Stimulated activated CD8-positive, alpha-beta memory T cell treated with anti-CD3 and anti-CD28 coated beads, Interleukin-15, amount 100 ng/mL, for 48 hours (primary cell): ENCODE measurements around the gene LAT.
"Not testable (repeated sequence)": the region's sequence is repeated elsewhere in the genome, so short reads cannot be mapped to it uniquely, and the experiment has no call there.

ENCODE experiments used
- DNase-seq, 2 donors: peaks; one replicate each; pipeline ENCODE4 v3.0.0-alpha.2; 2020; ENCODE audit warnings: low read depth in 2 of 2

The LAT gene

DNA sequence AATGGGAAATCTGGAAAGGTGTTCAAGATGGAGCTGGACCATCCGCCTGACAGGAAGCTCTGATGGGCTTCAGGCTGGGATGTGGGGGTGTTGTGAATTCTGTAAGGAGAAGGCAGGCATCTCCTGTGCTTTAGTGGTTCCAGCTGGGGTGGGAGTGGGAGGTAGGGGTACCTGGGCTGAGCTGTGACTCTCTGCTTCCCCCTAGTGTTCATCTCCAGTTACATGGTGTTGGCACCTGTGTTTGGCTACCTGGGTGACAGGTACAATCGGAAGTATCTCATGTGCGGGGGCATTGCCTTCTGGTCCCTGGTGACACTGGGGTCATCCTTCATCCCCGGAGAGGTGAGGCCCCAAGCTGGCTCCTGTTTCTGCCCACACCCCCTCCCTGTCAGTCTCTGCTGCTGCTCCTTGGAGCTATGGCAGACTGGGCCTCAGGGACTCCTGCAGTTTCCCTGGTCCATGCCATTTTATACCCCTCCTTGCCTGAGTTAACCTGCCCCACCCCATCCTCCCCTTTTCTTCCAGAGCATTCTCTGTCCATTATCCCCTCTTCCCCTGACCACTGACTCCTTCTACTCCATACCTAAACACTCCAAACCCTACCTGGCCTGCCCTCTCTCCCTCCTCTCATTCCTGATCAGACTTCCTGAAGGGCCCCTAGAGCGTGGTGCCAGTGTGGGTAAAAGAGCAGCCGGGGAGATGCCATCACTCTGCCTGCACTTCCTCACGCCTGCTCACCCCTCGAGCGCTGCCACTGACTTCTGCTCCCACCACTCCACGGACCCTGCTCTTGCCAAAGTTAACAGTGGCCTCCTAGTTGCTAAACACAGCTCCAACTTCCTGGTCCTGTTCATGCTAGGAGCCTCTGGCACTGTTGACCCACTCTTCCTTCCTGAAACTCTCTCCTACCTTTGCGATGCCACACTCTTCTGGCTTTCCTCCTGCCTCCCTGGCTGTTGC is 6.9 kb upstream of the LAT start:
- DNase-seq, result no peak

DNA sequence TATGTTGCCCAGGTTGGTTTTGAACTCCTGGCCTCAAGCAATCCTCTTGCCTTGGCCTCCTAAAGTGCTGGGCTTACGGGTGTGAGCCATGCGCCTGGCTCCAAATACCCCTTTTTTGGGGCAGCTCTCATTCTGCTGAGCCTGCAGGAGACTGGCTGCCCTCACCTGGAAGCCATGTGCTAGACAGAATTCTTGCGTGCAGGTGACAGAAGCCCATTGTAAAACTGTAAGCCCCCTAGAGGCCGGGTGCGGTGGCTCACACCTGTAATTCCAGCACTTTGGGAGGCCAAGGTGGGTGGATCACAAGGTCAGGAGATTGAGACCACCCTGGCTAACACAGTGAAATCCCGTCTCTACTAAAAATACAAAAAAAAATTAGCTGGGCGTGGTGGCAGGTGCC is 4.5 kb upstream of the LAT start:
- DNase-seq, result not testable (repeated sequence)

DNA sequence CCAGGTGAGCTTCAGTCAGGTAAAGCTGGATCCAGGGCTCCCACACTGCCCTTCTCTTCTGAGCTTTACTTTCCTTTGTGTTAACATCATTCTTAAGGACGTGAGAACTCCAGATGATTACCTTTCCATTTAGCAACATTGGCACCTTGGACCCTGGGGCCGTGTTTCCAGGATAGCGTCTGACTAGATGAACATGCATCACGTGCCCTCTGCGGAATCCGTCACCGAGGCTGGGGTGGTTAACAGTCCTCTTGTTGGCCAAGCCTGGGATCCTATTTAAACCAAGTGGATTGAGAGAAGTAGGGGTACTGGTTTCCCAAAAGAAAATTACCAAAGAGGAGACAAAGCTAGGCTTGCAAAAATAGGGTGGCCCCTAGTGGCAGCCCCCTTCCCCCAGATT is 3.9 kb upstream of the LAT start:
- no peak for DNase-seq

DNA sequence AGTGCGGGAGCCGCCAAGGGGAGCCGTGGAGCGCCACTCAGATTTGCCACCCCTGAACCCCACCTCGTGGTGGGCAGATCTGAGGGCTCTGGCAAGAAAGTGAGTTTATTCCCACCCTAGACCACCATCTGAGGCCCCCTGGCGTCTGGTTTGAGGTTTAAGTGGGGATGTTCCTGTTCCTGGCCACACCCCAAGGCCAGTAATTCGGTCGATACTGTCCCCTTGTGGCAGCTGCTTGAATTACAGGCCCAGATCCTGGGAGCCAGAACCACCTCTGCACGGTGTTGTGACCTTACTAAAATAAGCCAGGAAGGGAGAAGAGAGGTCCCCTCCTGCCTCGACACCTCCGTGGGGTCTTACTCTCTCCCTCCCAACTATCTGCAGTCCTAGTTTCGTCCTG is 3.3 kb upstream of the LAT start:
- DNase-seq, result no peak

DNA sequence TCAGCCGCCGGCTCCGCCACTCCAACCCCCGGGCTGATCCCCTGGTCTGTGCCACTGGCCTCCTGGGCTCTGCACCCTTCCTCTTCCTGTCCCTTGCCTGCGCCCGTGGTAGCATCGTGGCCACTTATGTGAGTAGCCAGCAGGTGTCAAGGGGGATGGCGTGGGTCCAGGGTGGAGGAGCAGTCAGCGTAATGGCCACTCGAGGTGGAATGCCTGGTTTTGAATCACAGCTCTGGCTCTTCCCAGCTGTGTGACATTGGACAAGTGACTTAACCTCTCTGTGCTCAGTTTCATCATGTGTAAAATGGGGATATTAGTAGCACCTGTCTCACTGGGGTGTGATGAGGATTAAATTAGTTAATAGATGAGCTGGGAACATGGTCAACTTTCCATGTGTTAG is 2.4 kb upstream of the LAT start:
- DNase-seq, result no peak

DNA sequence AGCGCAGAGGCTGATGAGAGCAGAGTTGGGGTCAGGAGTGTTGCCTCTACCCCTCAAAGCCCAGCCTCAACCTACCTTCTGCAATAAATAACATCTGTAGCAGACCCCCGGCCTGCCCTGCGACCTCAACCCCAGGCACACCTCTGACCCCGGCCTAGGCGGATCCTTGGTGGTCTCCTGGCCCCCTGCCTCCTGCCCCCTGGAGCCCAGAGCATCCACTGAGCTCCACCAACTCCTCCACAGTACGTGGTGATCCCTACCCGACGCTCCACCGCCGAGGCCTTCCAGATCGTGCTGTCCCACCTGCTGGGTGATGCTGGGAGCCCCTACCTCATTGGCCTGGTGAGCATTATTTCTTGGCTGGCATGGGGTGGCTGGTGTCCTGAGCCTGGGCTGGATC is 1.9 kb upstream of the LAT start:
- no peak for DNase-seq

DNA sequence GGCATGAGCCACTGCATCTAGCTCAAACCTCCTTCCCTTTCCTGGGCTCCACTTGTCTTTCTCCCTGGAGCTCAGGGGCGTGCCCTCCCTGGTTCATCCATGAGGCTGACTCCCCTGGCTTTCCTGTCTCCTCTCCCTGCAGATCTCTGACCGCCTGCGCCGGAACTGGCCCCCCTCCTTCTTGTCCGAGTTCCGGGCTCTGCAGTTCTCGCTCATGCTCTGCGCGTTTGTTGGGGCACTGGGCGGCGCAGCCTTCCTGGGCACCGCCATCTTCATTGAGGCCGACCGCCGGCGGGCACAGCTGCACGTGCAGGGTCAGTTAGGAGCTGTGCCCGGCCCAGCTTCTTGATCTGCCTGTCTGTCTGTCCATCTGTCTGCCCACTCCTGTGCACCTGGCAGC is 1.2 kb upstream of the LAT start:
- no peak for DNase-seq

DNA sequence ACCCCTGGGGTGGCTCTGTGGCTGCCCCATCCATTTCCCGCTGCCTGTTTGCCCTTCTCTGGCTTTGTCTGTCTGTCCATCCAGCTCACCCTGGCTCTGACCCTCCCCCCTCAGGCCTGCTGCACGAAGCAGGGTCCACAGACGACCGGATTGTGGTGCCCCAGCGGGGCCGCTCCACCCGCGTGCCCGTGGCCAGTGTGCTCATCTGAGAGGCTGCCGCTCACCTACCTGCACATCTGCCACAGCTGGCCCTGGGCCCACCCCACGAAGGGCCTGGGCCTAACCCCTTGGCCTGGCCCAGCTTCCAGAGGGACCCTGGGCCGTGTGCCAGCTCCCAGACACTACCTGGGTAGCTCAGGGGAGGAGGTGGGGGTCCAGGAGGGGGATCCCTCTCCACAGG is 761 bp upstream of the LAT start:
- no peak for DNase-seq

DNA sequence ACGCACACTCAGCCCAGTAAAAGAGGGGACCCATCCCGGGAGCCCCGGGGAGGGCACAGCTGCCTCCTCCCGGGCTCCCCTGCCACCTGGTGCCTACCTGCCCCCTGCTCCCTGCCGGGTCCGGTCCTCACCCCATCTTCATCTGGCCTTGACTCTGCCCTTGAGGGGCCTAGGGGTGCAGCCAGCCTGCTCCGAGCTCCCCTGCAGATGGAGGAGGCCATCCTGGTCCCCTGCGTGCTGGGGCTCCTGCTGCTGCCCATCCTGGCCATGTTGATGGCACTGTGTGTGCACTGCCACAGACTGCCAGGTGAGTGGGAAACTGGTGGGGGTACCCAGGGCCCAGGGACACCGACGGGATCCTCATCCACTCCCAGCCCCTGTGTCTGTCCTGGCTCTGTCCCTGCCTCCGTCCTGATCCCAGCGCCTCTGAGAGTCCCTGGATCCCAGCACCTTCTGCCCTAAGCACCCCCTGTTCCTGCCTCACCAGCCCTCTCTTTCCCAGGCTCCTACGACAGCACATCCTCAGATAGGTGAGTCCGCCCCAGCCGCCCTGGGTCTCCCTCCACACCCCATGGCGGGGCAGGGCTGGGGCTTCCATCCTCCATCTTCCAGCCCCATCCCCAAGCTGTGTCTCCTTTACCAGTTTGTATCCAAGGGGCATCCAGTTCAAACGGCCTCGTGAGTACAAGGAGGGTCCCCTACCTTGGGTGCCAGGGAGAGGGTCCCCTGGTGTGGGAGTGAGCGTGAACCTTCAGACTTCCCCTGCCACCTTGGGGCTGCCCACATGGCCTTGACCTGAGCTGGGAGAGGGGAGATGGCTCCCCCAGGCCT is 574 bp downstream of the LAT start:
- no peak for DNase-seq

DNA sequence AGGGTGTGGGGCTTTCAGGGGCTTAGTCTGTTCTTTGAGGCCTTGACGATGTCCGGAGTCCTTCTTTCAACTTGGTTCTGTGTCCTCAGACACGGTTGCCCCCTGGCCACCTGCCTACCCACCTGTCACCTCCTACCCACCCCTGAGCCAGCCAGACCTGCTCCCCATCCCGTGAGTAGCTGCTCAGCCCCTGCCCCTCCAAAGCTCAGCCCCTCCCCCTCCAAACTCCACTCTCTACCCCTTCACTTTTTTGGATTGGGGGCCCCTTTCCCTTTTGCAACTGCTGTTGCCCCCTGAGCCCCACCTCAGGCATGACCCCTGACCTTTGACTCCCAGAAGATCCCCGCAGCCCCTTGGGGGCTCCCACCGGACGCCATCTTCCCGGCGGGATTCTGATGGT is 1.2 kb downstream of the LAT start:
- no peak for DNase-seq

DNA sequence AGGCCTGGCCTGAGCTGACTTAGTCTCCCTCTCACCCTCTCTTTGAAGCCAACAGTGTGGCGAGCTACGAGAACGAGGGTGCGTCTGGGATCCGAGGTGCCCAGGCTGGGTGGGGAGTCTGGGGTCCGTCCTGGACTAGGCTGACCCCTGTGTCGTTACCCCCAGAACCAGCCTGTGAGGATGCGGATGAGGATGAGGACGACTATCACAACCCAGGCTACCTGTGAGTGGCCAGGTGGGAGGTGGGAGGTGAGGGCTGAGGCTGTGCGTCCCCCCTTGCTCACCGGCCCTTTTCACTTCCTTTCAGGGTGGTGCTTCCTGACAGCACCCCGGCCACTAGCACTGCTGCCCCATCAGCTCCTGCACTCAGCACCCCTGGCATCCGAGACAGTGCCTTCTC is 1.6 kb downstream of the LAT start:
- no peak for DNase-seq

DNA sequence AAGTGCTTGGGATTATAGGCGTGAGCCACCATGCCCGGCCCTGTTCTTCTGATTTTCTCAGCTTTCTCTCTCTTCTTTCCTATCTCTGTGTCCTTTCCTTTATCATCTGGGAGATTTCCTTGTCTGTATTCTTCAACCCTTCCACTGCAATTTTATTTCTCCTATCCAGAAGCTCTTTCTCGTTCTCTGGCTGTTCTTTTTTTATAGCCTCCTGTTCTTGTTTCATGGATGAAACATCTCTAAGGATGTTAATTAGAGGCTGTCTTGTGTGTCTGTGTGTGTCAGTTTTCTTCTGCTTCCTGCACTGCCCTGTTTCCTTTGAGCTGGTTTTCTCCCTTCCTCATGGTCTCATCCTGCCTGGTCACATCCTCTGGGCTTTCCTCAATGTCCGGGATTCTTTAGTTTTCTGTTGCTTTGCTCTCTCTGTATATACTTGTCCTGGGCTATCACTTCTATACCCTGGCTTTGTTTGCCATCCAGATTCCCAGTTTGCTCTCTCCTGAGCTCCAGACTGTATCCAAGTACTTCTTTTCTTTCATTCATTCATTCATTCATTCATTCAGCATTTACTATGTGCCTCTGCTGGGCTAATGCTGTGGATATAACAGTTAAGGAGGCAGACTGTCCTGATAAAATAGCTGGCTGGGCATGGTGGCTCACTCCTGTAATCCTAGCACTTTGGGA is 2.5 kb downstream of the LAT start:
- DNase-seq, result no peak

DNA sequence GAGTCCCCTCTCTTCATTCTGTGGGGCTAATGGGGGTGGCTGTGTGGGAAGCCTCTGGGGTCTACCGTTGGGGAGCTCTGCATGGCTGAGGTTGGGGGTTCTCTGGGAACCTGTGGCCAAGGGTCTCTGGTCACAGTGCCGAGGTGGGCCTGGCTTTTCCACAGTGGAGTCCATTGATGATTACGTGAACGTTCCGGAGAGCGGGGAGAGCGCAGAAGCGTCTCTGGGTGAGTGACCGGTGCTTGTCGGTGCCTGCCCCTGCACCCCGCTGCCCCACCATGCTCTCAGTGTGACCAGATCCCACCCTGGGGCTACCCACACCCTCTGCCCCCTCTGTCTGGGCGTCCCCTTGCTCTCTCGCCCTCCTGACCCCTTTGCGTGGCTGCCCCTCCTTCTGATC is 4.5 kb downstream of the LAT start:
- no peak for DNase-seq

DNA sequence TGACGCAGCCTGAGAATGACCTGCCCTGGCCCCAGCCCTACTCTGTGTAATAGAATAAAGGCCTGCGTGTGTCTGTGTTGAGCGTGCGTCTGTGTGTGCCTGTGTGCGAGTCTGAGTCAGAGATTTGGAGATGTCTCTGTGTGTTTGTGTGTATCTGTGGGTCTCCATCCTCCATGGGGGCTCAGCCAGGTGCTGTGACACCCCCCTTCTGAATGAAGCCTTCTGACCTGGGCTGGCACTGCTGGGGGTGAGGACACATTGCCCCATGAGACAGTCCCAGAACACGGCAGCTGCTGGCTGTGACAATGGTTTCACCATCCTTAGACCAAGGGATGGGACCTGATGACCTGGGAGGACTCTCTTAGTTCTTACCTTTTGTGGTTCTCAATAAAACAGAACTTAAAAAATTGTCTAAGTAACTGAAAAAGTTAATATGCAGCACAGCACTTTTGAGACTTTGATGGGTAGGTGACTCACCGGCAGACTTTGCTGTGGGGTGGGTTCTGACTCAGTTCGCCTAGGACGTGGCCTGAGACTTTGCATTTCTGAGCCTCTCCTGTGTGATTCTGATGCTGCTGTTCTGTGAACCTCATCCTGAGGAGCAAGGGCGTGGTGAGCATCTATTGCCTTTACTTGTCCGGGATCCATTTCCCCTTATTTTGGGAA is 5.7 kb downstream of the LAT start:
- DNase-seq, result peak in 1 of 2 donors; percentile 65

DNA sequence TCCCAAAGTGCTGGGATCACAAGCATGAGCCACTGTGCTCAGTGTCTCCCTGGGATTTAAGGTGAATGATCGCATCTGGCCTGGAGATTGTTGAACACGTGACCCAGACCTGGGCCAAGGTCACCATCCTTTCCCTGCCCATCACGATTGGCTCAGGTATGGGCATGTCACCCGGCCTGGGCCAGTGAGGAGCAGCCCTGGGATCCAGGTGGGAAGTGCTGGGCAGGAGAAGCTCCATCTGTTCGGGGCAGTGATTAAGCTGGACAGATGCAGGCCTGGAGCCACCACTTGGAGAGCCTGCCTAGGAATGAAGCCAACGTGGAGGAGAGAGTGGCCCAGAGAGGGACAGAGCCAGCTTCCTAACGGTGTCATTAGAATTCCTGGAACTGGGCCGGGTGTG is 6.8 kb downstream of the LAT start:
- DNase-seq, result no peak

DNA sequence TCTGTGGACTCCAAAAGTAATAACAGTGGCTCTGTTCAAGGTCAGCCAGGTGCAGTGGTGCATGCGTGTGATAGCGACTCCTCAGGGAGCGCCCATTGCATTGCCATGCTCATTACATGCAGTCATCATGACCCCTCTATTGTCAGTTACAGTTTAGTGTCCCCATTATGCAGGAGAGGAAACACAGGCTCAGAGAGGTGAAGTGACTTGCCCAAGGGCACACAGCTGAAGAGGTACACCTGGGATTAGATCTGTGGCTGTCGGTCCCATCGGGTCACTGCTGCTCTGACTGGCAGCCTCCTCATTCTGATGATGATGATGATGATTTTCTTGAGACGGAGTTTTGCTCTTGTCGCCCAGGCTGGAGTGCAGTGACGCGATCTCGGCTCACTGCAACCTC is 7.6 kb downstream of the LAT start:
- no peak for DNase-seq

DNA sequence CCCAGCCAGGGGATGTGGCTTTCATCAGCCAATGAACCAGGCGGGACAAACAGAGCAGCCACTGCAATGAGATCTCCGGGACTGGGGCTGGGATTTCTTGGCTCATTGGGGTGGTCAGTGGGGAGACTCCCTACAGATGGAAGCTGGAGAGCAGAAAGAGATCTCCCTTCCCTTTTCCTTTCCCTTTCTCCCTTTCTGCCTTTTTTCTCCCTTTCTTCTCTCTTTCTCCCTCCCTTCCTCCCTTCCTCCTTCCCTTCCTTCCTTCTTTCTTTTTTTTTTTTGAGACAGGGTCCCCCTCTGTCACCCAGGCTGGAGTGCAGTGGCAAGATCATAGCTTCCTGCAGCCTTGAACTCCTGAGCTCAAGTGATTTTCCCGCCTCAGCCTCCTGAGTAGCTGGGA is 14.0 kb downstream of the LAT start:
- DNase-seq, result no peak

DNA sequence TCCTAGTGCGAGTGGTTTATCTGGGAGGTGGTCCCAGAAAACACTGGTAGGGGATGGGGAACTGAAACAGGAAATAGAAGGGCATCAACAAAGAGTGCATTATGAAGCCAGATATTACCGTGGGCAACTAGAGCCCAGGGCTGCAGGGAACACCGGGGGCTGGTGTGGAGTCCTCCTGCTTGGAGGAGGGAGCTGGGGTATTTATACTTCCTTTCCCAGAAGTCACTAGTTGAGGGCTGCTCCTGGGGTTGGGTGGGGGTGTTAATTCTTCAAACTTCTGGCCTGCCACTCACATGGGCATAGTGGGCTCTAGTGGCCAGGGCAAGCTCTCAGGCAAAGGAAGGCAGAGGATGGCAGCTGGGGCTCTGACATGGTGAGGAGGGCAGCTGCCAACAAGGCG is 14.7 kb downstream of the LAT start:
- DNase-seq, result no peak

DNA sequence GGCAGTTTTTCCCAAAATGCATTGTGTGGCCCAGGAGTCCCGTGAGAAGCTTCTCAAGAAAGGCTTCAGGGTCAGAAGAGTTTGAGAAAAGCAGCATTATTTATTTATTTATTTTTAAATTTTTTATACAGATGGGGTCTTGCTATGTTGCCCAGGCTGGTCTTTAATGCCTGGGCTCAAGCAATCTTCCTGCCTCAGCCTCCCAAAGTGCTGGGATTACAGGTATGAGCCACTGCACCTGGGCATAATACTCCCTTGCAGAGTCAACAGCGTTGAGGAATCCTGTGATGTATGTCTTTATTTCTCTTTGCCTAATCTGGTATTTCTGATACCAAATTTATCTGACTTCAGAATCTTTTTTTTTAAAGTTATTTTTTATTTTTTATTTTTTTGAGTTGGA is 15.2 kb downstream of the LAT start:
- no peak for DNase-seq

DNA sequence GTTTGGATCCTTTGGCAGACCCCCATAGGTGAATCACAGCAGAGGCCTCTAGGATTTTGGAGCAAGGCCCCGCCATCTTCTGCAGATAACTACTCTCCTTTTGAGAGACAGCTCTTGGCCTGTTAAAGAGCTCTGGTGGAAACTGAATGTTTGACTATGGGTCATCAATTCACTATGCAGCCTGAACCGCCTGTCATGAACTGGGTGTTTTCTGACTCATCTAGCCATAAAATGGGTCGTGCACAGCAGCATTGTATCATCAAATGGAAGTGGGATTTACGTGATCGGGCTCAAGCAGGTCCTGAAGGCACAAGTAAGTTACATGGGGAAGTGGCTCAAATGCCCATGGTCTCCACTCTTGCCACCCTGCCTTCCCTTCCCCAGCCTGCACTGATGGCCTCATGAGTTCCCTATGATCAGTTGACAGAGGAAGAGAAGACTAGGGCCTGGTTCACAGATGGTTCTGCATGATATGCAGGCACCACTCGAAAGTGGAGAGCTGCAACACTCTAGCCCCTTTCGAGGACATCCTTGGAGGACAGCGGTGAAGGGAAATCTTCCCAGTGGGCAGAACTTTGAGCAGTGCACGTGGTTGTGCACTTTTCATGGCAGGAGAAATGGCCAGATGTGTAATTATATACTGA is 19.8 kb downstream of the LAT start:
- DNase-seq, result not testable (repeated sequence)
